Stimulated activated CD8-positive, alpha-beta memory T cell treated with anti-CD3 and anti-CD28 coated beads, Interleukin-7, amount 100 ng/mL, for 1 hour (primary cell): ENCODE data around the gene ITPRID2.
"Not testable (repeated sequence)": the region's sequence is repeated elsewhere in the genome, so short reads cannot be mapped to it uniquely, and the experiment has no call there.

ENCODE experiments used
- DNase-seq, 2 donors: peaks; one replicate each; pipeline ENCODE4 v3.0.0-alpha.2; 2020; ENCODE audit warnings: low read depth in 2 of 2

ITPRID2 gene

GRCh38 chr2:181916726-181917718 lies 25.5 kb downstream of the ITPRID2 start:
- DNase-seq, result no peak

DNA sequence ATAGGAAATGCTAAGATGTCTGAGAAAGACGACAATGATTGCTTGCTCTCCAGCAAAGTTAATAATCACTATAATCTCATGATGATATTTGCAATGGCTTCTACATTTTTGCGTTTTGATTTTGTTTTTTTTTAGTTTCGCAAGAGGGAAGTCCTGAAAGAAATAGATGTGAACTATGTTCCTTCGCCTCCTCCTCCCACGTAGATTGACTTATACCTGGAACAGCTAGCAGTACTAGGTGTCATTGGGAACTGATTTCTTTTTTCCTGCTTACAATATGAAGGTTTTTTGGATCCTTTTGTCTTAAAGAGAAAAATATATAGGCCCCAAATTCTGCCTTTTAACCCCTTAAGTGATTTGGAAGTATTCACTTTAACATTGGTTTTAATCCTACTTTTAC lies 26.7 kb downstream of the ITPRID2 start:
- DNase-seq, result no peak

DNA sequence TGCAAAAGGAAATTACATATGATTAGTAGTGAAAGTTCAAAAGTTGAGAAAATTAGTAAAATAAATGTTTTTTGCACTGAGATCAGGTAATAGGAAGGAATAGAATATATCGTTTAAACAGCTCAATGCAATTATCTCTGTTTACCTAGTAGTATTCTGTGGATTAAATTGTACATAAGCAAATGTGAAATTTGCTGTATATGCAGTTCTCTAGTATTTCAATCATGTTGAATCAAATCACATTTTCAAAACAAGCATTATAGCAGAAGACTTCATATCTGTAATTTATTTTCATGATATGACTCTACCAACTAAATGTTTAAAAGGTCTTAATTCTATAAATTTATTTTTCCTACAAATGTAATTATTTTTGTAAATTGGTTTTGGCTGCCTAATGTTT lies 31.6 kb downstream of the ITPRID2 start:
- no peak for DNase-seq

GRCh38 chr2:181924336-181924735 lies 32.8 kb downstream of the ITPRID2 start:
- no peak for DNase-seq

GRCh38 chr2:181934694-181935093 lies 43.2 kb downstream of the ITPRID2 start:
- DNase-seq, result no peak

GRCh38 chr2:181937473-181937872 lies 45.9 kb downstream of the ITPRID2 start:
- DNase-seq, result no peak

- no peak for DNase-seq
Measured at GRCh38 chr2:181943411-181944124, 52.0 kb downstream of the ITPRID2 start.

- no peak for DNase-seq
Measured at GRCh38 chr2:181944164-181944913, 52.8 kb downstream of the ITPRID2 start.

- DNase-seq, result no peak
Measured at GRCh38 chr2:181944914-181945291, 53.4 kb downstream of the ITPRID2 start.

- DNase-seq, result no peak
Measured at GRCh38 chr2:181946444-181947127, 55.1 kb downstream of the ITPRID2 start.

GRCh38 chr2:181947273-181947672 lies 55.7 kb downstream of the ITPRID2 start:
- DNase-seq, result no peak

DNA sequence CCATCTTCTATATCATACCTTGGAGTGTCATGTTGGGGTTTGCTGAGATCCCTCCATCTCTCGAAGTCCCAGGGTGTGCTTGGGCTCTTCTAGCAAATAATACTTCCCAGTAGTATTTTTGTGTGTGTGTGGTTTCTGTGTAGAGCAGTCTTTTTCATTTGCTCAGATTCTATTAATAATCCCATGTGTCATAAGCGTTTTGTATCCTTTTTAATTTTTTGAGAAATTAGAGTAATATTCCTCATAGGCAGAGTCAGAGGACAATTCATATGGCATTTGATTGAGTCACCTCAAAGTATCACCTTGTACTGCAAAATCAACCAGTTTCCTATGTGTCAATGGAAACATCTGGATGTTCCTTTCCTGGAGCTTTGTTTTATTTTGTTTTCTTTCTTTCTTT lies 56.7 kb downstream of the ITPRID2 start:
- DNase-seq, result no peak

DNA sequence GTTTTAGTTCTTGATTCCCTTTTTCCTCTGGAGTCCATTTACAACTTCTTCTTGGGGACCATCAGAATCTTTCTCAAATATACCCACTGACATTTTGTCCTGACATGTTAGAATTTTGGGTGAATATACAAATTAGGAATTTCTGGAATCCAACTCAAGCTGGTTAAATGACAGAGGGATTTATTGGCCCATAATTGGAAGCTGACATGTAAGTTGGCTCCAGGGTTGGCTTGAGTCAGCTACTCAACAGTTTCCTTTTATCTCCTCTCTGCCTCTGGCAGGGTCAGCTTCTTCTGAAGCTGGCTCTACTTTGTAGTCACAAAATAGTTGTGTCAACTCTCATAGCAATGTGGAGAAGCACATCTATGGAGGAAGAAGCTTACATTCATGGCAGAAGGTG lies 57.5 kb downstream of the ITPRID2 start:
- no peak for DNase-seq

- no peak for DNase-seq
Measured at GRCh38 chr2:181952404-181953226, 61.1 kb downstream of the ITPRID2 start.

GRCh38 chr2:181953881-181954537 lies 62.5 kb downstream of the ITPRID2 start:
- peak; percentile 15 to 41 for DNase-seq

DNA sequence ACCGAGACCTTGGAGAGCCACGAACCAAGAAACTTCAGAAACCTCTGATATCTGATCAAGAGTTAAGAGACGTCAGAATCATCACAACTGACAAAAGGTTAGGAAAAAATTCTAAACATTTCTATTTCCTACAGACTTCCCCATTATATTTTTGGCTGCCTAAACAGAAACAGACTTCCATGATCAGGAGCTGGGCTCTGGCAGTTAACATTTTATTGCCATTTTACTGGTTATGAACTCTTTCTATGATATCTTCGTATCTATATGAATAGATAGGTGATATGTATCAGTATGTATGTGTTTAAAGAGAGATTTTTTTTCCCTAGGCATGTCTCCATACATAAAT lies 63.0 kb downstream of the ITPRID2 start:
- no peak for DNase-seq

- no peak for DNase-seq
Measured at GRCh38 chr2:181955010-181955409, 63.5 kb downstream of the ITPRID2 start.

DNA sequence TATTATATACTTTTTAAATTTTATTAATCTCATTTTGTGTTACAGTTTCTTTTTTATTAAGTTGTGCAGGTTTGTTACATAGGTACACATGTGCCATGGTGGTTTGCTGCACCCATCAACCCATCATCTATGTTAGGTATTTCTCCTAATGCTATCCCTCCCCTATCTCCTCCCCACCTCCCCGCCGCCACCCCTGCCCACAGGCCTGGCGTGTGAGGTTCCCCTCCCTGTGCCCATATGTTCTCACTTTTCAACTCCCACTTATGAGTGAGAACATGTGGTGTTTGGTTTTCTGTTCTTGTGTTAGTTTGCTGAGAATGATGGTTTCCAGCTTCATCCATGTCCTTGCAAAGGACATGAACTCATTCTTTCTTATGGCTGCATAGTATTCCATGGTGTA lies 64.3 kb downstream of the ITPRID2 start:
- DNase-seq, result not testable (repeated sequence)

DNA sequence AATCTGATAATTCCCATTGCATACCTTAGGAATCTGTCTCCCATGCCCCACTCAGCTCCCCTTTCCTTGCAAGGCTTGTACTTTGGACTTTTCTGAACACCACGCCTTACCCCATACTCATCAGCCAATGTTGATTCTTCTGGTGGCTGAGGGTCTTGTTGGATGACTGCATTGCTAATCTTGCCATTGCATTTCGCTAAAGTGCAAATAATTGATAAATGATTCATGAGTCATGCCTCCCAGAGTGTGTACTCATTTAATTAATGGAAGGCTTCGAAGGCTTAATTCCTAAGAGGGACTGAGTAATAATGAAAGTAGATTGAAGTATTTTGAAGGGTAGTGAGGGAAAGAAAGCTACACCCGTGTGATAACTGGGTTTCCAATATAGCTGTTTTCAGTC lies 66.1 kb downstream of the ITPRID2 start:
- no peak for DNase-seq

DNA sequence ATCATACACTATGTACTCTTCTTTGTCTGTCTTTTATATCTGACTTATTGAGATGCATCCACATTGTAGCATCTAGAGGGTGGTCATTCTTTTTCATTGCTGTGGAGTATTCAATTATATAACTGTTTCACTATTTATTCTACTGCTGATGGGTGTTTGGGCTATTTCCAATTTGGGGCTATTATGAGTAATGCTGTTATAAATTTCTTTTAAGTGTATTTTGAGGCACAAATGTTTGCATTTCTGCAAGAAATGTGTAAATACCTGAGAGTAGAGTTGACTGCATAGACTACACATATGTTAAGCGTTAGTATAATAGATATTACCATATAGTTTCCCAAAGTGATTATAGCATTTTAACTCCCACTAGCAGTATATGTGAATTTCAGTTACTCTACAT lies 67.2 kb downstream of the ITPRID2 start:
- no peak for DNase-seq
